GM12864 (cell line): ENCODE data around the gene PRRT1.

Experiments used
- DNase-seq: peaks from one replicate; pipeline ENCODE4 v3.0.0-alpha.2; 2011; ENCODE audit warnings: low read depth
- H3K4me3 ChIP-seq: 2 replicates; pipeline ENCODE4 v1.5.1; 2011; ENCODE audit warnings: mild to moderate bottlenecking, low read depth, low read length, control low read depth
- TF ChIP-seq, protein P1 (sequence below): IDR thresholded peaks from 2 replicates; pipeline ENCODE4 v1.5.1; 2011; ENCODE audit warnings: low read depth, mild to moderate bottlenecking, moderate library complexity, low read length, control low read depth, inconsistent platforms; ENCODE audit errors: missing control alignments

The PRRT1 gene

DNA sequence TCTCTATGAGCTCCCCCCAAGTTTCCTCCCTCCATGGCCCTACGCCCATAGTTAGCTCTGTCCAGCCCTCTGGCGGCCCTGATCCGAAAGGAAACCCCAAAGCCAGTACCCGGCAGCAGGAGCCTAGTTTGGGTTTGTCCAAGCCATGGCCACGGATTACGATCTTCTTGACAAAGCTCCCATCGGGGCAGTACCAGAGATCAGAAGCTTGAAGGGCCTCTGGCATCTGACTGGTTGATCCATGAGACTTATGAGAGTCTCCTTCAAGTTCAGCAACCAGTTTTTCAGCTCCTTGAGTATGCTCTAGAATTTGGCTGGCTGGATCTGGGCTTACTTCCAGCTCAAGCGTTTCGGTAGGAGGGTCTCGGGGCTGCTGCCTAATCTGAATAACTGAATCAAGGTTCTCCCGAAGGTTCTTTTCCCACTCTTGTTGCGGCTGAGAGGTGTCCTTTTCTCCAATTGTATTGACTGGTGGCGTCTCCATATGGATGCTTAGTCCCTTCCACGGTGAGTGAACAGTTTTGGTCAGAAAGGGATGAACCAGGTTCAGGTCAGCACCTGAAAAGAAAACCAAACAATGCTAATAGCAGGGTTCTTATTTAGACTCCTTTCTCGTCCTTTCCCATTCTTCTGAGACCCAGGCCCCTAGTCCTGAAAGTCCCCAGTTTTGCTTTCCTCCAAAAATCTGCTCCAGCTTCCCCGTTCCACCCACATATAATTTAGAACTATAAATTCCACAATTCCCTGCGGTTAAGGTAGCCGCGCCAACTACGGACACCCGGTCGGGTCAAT lies 22.2 kb downstream of the PRRT1 start:
- TF ChIP-seq, protein P1, sequence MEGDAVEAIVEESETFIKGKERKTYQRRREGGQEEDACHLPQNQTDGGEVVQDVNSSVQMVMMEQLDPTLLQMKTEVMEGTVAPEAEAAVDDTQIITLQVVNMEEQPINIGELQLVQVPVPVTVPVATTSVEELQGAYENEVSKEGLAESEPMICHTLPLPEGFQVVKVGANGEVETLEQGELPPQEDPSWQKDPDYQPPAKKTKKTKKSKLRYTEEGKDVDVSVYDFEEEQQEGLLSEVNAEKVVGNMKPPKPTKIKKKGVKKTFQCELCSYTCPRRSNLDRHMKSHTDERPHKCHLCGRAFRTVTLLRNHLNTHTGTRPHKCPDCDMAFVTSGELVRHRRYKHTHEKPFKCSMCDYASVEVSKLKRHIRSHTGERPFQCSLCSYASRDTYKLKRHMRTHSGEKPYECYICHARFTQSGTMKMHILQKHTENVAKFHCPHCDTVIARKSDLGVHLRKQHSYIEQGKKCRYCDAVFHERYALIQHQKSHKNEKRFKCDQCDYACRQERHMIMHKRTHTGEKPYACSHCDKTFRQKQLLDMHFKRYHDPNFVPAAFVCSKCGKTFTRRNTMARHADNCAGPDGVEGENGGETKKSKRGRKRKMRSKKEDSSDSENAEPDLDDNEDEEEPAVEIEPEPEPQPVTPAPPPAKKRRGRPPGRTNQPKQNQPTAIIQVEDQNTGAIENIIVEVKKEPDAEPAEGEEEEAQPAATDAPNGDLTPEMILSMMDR = no peak
- no peak for DNase-seq
- peak overlapping the region; percentile 99 for H3K4me3 ChIP-seq

DNA sequence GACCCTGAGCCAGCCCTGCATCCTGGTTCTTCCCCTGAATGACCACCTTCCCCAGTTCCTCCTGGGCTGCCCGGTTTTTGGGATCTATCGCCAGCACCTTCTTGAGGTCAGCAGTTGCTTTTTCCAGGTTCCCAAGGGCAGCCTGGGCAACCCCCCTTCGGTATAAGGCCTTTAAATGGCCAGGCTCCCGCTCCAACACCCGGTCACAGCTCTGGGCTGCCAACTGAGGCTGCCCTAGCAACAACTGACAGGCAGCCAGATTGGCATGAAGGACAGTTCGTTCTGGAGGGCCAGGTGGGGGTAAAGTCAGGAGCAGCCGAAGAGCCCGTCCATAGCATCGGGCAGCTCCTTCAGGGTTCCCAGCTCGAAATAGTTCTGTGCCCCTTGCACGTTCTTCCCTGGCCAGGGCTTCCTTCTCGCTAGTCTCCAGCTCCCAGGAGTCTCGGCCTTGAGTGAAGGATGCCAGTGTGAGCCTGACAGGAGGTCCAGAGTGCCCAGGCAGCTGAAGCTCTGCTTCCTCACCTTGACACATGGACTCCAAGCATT lies 22.9 kb downstream of the PRRT1 start:
- TF ChIP-seq, protein P1 = no peak
- H3K4me3 ChIP-seq = peak overlapping the region; percentile 99
- DNase-seq = no peak

DNA sequence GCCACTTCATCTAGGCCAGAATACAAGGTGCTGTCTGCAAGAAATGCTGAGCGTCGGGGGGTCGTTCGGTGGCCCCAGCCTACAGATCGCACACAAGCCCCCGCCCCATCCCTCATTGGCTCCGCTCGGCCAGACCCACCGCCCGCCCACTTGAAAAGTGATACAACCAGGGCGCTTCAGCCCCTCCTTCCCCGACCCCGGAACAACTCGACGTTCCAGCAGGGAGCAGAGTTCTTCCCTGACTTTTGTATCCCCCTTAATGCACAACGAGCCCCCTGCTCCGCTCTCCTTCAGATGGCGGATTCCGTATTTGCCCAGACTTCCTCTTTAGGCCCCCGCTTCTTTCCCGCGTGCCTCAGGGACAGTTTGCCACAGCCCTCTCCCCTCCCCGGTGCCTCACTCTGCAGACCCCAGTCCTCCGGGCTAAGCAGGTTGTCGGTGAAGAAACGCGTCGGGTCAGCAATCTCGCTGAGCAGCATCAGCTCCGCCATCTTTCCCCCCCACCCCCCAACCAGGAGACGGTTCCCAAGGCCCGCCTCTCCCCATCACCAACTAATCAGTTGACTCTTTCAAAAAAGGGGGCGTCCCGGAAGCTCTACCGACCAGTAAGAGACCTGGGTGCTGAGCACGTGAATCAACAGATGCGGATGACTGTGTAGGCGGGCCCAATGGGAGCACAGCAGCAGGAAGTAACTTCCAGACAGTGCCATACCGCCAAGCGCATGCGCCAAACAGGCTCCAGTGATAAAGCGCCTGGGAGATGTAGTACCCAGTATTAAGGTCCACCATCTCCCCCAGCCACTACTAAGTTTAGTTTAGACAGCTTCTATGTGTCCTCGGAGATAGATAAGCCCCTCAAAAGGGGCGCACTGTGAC lies 23.8 kb downstream of the PRRT1 start, which contains the start of gene ATF6B:
Gene ATF6B (minus strand): TSS at position 530 of the 876 bp plus-strand sequence. CDS start 39 bp downstream, at position 491.
- TF ChIP-seq, protein P1 = no peak
- peak within 1 kb of the TSS; percentile 99 for H3K4me3 ChIP-seq
- peak; percentile 99 for DNase-seq

DNA sequence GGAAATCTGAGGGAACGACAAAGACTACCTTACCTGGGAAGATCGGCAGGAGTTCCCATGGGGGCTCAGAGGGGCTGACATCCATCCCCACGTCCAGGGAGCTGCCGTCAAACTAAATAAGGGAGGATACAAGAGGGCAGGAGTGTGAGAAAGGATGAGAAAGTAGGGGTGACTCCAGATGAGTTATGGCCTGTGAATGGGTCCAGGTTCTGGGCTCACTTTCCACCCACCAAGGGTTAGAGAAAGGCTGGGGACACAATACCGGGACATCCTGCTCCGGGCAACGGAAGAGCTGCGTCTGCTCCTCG lies 24.4 kb downstream of the PRRT1 start:
- TF ChIP-seq, protein P1 = no peak
- H3K4me3 ChIP-seq = peak overlapping the region; percentile 99
- no peak for DNase-seq

DNA sequence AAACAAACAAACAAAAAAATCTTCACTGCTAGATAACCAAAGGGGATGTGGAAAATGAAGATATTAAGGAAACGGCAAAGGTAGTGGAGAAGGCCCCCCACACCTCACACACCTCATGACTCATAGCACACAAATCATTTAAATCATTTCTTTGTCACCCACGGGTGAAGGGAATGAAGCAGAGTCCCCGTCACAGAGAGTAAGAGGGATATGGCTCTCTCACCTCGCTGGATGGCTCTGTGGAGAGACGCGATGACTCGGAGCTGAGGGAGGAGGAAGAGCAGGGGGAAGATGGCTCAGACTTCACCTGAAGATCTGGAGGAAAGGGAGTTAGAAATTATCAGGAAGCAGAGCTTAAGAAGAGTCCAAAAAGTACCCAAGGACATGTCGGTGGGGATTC lies 24.9 kb downstream of the PRRT1 start:
- H3K4me3 ChIP-seq = peak overlapping the region; percentile 99
- DNase-seq = no peak
- TF ChIP-seq, protein P1 = no peak

DNA sequence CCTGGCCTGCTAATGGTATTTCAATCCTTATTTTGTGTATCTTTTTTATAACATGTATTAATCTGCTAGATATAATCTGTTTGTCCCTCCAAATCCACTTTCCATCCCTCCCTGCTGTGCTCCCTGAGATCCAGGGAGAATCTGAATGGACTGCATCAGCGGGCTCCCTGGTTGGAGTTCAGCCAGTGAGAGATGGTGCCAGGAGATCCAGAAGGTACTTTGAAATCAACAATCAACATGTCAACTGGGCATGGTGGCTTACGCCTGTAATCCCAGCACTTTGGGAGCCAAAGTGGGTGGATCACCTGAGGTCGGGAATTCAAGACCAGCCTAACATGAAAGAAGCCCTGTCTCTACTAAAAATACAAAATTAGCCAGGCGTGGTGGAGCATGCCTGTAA lies 28.1 kb downstream of the PRRT1 start:
- no peak for DNase-seq
- no peak overlapping the region for H3K4me3 ChIP-seq
- TF ChIP-seq, protein P1 = no peak
